NOMO-1 treated with DMSO at 0.1 percent for 48 hours (cell line): ENCODE data around the gene HNRNPLL.

ENCODE experiments used
- DNase-seq: peaks from one replicate; lab custom pipeline; 2025; ENCODE audit not compliant: unreplicated experiment; lab: John Stamatoyannopoulos, UW

HNRNPLL gene

GRCh38 chr2:38598200-38598990 lies 4.3 kb downstream of the HNRNPLL start:
- no peak for DNase-seq

- DNase-seq: no peak
Measured at GRCh38 chr2:38597115-38597514, 5.6 kb downstream of the HNRNPLL start.

GRCh38 chr2:38596229-38596628 lies 6.5 kb downstream of the HNRNPLL start:
- DNase-seq: no peak

- no peak for DNase-seq
Measured at GRCh38 chr2:38592951-38593350, 9.8 kb downstream of the HNRNPLL start.

GRCh38 chr2:38591152-38591551 lies 11.6 kb downstream of the HNRNPLL start:
- DNase-seq: no peak

GRCh38 chr2:38590053-38590452 lies 12.7 kb downstream of the HNRNPLL start:
- no peak for DNase-seq

GRCh38 chr2:38586931-38587330 lies 15.8 kb downstream of the HNRNPLL start:
- no peak for DNase-seq

GRCh38 chr2:38584881-38585280 lies 17.8 kb downstream of the HNRNPLL start:
- no peak for DNase-seq

GRCh38 chr2:38583994-38584393 lies 18.7 kb downstream of the HNRNPLL start:
- no peak for DNase-seq

GRCh38 chr2:38583524-38583923 lies 19.2 kb downstream of the HNRNPLL start:
- no peak for DNase-seq

- peak; percentile 70 for DNase-seq
Measured at GRCh38 chr2:38581193-38582147, 21.3 kb downstream of the HNRNPLL start.

- DNase-seq: no peak
Measured at GRCh38 chr2:38580115-38580636, 22.6 kb downstream of the HNRNPLL start.

GRCh38 chr2:38578832-38579231 lies 23.9 kb downstream of the HNRNPLL start:
- DNase-seq: no peak

GRCh38 chr2:38574278-38574677 lies 28.4 kb downstream of the HNRNPLL start:
- DNase-seq: no peak

GRCh38 chr2:38572167-38572566 lies 30.6 kb downstream of the HNRNPLL start:
- DNase-seq: peak; percentile 22

GRCh38 chr2:38571193-38571592 lies 31.5 kb downstream of the HNRNPLL start:
- no peak for DNase-seq

GRCh38 chr2:38568724-38569436 lies 33.8 kb downstream of the HNRNPLL start:
- no peak for DNase-seq

GRCh38 chr2:38565333-38565732 lies 37.4 kb downstream of the HNRNPLL start:
- no peak for DNase-seq

- no peak for DNase-seq
Measured at GRCh38 chr2:38561691-38562090, 41.0 kb downstream of the HNRNPLL start.

GRCh38 chr2:38560092-38560491 lies 42.6 kb downstream of the HNRNPLL start:
- no peak for DNase-seq

- DNase-seq: peak; percentile 60
Measured at GRCh38 chr2:38557981-38558380, 44.7 kb downstream of the HNRNPLL start.
